Bone marrow (tissue), 2 donors: Measurements from ENCODE around the gene SLC22A16.
"Not testable (repeated sequence)": the region's sequence is repeated elsewhere in the genome, so short reads cannot be mapped to it uniquely, and the experiment has no call there.

ENCODE experiments used
- DNase-seq, 2 donors: peaks; one replicate each; lab custom pipeline; 2025; lab: John Stamatoyannopoulos, UW

SLC22A16 gene, protein sequence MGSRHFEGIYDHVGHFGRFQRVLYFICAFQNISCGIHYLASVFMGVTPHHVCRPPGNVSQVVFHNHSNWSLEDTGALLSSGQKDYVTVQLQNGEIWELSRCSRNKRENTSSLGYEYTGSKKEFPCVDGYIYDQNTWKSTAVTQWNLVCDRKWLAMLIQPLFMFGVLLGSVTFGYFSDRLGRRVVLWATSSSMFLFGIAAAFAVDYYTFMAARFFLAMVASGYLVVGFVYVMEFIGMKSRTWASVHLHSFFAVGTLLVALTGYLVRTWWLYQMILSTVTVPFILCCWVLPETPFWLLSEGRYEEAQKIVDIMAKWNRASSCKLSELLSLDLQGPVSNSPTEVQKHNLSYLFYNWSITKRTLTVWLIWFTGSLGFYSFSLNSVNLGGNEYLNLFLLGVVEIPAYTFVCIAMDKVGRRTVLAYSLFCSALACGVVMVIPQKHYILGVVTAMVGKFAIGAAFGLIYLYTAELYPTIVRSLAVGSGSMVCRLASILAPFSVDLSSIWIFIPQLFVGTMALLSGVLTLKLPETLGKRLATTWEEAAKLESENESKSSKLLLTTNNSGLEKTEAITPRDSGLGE

DNA sequence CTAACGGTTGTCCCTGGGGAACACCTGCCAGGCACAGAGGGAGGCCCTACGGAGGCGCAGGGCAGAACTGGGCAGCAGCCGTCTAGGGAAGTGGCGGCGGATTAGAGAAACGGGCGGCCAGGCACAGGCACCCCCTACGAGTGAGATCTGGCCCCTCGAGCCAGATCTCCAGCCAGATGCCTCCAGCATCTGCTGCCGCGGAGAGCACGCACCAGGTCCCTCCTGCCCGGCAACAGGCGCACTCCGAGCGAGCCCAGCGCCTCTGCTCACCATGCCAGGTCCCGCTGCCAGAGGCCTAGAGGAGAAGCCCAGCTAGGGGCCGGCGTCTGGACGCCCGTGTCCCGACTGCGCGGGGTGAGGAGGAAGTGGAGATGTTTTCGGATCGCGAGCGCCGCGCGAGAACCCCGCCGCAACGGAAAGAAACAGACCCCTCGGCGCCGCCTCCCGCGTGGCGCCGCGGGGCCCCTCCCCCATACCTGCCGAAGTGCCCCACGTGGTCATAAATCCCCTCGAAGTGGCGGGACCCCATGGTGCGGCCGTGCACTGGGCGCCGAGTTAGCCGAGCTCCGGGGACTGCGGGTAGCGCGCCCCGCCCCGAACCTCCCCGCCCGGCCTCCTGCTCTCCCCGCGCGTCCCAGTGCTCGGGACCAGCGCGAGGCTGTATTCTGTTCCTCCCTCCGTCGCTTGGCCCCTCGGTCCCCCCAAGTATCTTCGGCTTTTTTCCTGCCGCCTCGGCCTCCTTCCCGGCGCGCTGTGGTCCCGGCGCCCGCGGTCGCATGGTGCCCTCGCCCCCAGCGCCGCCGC lies at the start of gene SLC22A16:
Gene SLC22A16 (minus strand): TSS at position 568 of the 804 bp plus-strand sequence. CDS start 39 bp downstream, at position 529.
- DNase-seq: peak in 1 of 2 donors; percentile 37

DNA sequence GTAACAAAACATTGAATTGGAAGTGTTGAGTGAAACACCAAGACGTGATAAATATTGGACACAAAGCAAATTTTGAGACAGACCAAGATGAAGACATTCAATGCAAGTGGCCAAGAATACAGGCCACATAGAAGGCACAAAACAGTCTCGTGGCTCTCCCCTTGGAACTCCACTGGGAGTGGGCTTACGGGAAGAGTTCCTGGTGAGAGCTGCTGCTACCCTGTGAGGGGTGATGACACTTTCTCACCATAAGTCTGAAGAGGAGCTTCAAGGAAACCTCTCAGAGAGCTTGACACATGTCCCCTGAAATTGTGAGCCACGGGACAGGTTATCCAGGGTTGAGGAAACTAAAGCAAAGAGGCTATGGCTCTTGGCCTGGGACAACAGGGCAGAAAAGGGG lies 48.6 kb upstream of the SLC22A16 start:
- DNase-seq: no peak

DNA sequence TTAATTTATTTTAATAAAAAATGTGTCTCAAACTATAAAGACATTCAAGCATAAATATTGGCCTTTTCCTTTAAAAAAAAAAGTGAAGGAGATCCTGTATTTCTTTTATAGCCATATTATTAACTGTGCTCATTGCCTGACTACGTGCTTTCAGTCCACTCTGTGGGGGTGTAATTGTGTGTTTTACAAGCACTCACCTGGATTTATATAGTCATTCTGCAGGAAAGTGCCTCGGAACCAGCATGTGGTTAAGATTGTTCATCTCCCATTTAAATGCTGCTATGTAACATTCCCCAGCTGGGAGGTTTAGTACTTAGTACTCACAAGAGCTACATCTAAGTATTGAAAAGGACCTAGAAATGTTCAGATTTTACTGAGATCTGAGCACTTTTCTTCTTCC lies 47.9 kb upstream of the SLC22A16 start:
- DNase-seq: no peak

DNA sequence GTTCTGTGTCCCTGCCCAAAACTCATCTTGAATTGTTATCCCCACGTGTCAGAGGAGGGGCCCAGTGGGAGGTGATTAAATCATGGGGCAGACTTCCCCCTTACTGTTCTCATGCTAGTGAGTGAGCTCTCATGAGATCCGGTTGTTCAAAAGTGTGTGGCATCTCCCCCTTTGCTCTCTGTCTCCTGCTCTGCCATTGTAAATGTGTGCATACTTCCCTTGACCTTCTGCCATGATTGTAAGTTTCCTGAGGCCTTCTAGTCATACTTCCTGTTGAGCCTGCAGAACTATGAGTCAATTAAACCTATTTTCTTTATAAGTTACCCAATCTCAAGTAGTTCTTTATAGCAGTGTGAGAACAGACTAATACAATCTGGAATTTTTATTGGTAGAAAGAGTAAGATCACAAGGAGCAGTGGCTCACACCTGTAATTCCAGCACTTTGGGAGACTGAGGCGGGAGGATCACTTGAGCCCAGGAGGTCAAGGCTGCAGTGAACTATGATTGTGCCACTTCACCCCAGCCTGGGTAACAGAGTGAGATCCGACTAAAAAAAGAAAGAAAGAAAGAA lies 47.1 kb upstream of the SLC22A16 start:
- no peak for DNase-seq

DNA sequence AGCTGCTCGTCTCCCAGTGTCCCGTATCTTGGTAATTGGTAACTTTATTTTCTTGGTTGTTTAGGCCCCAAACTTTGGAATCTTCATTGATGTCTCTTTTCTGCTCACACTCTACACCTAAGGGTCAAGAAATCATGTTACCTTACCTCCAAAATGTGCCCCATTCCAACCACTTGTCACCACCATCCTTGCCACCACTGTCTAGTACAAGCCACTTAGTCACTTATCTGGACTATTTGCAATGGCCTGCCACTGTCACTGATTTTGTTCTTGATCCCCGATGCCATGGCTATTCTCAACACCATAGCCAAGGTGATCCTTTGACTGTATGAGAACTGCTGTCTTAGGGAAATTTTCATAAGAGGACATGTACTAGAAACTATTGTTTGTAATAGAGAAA lies 46.0 kb upstream of the SLC22A16 start:
- no peak for DNase-seq

DNA sequence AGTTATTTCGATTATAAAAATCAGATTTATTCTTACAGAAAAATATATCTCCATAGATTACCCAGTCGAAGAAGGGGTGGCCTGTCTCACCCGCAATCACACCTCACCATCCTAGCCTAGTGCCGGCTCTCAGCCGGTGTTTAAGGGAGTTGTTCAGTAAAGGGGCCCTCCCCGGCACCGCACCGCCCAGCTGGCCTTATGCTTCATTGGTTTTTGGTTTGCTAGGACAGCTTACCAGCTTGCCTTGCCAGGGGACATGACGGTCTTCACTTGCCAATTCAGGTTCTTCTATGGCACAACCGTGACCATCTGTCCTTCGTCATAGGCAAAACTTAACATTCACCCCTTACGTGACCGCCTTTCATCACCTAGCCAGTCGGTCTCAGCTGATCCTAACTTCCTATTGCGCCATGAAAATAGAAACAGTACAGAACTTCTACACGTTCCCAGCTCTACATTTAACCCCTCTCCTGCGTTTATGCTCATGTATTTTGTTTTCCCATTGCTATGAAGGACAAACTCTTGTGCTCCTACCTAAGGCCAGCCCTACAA lies 44.7 kb upstream of the SLC22A16 start:
- no peak for DNase-seq

DNA sequence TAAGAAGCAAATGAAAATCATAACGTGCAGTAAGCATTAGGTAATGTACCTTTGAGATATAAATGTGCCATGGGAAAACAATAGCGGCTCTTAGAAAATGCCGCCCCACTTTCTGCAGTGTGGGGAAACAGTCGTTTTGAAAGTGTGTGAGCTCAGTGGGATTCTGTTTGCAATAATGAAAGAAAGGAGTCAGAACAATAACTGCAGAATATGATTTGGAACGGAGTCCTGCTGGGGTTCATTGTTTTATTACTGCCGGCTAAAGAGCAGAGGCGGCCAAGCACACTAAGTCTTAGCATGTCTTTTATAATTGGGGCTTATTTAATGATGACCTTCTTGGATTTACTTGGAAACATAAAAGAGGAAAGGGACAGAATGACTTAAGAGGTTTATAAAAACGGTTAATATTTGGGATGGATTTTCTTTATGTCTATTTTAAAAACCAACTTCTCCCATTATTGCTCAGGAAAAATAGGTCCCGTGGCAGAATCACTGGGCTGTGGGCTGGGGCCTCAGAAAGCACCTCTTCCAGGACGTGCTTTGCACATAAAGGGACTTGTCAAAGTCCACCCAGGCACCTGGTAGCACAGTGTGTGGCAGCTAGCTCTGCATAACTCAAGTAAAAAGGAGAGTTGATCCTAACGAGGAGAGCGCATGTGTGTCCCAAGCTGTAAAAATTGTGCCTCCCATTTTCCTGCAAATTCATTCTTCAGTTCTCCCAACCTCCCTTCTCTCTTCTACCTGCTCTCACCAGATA lies 44.0 kb upstream of the SLC22A16 start:
- no peak for DNase-seq

DNA sequence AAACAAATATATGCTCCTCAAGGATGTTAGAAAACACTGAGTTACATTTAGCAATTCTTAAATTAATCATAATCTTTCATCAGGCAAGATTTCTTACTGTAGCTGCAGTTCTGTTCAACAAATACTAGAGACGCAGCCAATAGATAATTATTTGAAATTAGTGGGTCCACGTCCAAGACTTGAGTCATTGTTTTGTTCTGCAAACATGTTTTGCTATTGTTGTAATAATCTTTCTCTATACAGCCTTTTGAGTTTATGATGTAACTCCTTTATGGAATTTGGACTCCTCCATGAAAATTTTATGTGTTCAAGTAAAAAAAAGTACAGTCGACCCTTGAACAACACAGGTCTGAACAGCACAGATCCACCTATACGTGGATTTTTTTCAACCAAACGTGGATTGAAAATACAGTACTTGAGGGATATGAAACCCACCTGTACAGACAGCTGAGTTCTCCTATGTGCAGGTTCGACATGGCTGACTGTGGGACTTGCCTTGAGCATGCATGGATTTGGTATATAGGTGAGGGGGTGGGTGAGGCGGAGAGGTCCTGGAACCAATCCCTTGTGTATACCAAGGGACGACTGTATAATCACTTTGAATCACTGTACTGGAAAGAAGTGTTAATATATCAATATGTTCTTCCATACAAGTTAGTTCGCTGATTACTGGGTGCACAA lies 41.3 kb upstream of the SLC22A16 start:
- no peak for DNase-seq

DNA sequence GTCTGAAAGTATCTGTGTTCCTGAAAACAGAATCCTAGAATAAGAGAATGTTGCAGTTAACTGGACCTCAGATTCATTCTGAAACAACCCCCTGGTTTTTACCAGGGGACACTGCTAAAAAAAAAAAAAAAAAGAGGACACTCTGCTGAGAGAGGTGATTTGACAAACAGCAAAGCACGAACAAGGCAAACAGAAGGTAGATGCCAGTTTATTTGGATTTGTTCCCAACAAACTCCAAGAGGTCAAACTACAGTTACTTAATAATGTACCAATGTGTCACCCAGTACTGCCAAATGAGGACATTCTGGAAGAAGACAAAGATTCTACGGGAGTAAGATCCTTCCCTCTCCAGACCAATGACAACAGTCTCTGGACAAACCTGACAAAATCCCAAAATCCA lies 40.6 kb upstream of the SLC22A16 start:
- no peak for DNase-seq

DNA sequence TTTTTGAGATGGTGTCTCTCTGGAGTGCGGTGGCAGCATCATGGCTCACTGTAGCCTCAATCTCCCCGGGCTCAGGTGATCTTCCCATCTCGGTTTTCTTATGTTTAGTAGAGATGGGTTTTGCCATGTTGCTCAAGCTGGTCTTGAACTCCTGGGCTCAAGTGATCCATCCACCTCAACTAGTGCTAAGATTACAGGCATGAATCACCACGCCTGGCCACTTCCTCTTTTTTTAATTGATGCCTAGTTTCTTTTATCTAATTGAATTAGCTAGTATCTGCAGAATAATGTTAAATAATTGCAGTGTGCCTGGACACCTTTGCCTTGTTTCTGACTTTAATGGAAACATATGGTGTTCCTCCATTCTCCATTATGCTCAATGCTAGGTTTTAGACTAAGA lies 38.4 kb upstream of the SLC22A16 start:
- DNase-seq: peak in 1 of 2 donors; percentile 38

DNA sequence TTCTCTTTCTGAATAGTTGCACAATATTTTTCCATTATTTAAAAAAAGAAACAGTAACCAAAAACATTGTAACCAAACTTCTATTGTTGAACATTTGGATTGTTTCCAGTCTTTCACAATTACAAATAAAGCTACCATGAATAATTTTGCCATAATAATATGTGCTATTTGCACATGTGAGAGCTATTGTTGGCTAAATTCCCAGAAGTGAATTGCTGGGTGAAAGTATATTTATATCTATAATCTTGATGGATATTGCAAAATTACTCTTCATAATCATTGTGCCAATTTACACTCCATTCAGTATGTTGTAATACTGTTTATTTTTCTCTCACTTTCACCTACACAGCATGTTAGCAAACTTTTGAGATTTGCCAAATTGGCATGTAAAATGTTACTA lies 36.6 kb upstream of the SLC22A16 start:
- no peak for DNase-seq

DNA sequence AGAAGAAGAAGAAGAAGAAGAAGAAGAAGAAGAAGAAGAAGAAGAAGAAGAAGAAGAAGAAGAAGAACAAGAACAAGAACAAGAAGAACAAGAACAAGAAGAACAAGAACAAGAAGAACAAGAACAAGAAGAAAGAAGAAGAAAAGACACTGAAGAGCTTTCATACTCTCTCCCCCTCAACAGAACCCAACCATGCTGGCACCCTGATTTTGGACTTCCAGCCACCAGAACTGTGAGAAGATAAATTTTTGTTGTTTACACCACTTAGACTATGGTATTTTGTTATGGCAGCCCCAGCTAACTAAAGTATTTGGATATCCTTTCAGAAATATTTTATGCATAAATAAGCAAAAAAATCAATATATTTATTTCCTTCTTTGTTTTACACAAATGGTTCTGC lies 36.1 kb upstream of the SLC22A16 start:
- not testable (repeated sequence) for DNase-seq

DNA sequence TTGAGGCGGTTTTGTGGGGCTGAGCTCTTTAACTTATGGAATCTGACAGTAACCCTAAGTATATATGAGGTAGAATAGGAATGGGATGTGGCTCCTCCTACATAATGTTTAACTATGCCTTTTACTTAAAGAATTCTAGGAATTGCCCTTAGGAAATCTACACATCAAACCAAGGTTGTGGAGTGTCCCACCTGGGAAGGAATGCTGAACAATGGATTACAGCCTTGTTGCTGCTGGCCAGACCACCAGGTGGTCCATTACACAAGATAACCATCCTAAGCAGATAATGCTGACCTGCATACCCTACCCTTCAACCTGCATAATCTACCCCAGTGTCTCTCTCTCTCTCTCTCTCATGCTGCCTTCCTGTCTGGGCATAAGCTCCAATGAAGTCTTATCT lies 35.0 kb upstream of the SLC22A16 start:
- no peak for DNase-seq

DNA sequence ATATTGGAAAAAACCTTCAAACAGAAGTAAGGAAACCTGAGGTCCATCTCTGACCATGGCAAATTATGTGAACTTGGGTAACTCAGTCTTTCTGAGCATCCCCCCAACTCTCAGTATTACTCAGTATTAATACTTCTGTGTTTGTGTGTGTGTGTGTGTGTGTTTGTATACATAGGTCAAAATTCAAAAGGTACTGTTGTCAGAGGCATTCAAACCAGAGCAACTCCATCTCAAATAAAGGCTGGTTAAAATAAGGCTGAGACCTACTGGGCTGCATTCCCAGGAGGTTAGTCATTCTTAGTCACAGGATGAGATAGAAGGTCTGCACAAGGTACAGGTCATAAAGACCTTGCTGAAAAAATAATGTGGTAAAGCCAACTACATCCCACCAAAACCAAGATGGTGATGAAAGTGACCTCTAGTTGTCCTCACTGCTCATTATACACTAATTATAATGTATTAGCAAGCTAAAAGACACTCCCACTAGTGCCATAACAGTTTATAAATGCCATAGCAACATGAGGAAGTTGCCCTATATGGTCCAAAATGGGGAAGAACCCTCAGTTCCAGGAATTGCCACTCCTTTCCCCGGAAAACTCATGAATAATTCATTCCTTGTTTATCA lies 33.3 kb upstream of the SLC22A16 start:
- peak in 1 of 2 donors; percentile 23 for DNase-seq

DNA sequence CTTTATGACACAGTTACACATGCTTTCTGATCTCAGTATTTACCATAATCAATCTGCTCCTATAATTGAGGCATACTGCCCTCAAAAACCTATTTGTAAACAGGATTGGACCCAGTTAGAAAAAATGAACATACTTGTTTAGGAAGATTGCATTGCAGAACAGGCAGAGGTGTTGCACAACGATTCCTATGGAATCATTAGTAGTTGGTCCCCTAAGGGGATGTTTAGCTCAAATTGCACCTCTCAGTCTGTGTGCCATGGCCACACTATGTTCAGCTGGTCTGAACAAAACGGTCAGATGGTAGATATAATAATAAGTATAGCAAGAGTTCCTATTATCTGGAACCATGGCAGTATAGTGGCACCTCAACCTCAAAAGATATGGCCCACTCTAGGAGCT lies 28.5 kb upstream of the SLC22A16 start:
- not testable (repeated sequence) for DNase-seq

DNA sequence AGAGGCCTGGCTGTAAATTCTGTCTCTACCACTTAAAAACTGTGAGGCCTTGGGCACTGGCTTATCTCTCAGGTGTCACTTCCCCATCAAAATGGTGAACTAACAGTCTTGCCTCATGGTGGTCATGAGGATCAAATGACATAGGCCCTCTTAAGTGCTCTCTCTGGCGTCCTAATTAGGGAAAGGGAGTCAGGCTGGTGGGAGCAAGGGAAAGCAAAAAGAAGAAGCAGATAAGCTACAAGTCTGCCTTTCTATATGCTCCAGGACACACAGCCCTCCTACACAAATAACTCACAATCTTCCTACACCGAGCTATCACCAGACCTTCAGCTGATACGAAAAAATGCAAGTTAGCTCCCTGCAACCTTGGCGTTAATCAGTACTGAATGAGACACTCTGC lies 19.5 kb upstream of the SLC22A16 start:
- no peak for DNase-seq

DNA sequence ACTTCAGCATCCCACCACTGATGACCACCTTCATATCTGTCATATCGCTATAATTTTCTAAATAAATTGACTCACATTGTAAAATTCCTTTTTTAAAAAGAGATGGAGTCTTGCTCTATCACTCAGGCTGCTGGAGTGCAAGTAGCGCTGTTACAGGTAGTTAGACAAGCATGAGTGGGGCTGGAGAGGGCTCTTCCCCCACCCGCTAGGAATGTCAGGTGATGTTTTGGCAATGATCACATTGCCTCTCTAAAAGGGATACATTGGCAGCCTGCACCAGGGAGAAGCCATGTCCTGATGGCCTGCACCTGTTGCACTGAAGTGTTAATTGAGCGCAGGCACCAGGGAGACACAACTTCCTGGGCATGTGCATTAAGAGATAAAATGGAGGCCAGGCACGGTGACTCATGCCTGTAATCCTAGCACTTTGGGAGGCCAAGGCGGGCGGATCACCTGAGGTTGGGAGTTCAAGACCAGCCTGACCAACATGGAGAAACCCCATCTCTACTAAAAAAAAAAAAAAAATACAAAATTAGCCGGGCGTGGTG lies 16.9 kb upstream of the SLC22A16 start:
- no peak for DNase-seq

DNA sequence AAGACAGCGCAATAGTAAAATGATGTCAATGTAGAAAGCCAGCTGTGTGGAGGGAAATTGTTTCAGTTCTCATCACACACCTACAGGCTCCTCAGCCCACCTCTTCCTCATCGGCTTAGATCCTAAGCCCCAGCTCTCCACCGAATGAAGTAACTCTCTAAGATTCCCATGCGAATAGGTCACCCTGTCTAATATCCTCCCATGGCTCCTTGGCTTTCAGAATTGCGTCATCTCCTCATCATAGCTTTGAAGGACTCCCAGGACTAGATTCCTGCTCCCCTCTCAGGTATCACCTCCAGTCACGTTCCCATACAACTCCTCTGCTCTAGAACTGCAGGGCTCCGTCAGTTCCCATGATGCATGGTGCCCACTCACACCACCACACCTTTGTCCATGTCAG lies 16.2 kb upstream of the SLC22A16 start:
- no peak for DNase-seq

DNA sequence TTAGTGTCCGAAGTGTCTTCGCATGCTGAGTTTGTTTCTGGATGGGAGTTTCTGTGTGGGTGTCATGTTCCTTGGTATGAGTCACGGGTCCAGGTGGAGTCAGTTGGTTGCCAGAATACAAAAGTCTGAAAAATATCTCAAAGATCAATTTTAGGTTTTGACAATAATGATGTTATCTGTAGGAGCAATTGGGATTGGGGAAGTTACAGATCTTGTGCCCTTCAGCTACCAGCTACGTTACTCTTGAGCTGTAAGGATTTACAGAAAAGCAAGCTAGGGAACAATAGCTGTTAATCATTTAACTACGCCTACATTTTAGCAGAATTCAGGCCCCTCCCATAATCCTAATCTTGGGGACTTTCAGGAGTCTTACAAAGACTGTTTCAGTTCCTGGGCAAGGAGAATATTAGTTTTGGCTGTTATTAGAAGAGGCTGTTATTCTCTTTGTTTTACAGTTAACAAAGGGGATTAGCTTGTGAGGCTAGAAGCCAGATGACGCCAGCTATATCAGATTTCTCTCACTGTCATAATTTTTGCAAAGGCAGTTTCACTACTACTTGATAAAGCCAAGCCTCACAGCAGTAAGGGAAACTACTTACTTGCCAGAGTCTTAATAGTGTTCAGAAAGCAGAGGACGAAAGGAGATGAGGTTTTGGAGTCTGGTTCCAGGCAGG lies 15.4 kb upstream of the SLC22A16 start:
- DNase-seq: peak in 1 of 2 donors; percentile 16

DNA sequence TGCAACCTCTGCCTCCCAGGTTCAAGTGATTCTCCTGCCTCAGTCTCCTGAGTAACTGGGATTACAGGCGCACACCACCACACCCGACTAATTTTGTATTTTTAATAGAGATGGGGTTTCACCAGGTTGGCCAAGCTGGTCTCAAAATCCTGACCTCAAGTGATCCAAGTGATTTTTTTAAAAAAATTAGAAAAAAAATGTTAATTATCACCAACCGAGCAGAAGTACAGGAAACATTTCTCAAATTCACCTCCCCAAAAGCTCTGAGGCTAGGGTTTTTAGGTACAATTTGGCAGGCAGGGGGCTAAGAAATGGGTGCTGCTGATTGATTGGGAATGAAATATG lies 14.9 kb upstream of the SLC22A16 start:
- DNase-seq: no peak
